Measurements from ENCODE around the gene CDCA7. TPM values are rescaled to one million over a fixed set of nuclear protein-coding genes. Genes with fewer than 3 reads are reported as not detected.

CDCA7 gene
- total and polyA plus RNA-seq, 4 donors = 0.69 to 17.7 (median 1.9) TPM

DNA sequence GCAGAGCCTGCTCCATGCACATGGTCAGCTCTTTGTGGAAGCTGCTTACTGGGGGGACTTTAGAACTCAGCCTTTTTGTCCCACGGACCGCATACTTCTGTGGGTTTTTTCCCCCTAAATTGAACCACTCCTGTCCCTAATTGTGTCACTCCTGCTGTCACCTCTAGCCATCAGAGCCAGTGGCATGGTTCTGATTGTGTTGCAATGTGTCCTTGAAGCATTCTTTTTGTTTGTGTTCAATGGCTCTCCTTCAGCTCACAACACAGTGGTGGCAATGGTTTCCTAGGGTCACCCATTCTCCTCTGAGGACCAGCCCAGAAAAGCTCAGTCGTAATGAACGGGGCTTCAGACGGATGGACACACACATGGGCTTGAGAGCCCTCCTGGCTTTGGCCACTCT, 35.4 kb downstream of the CDCA7 start:
- 95 to 100% methylated on average over 5 of the region's 5 CpGs for WGBS, 2 donors

GRCh38 chr2:173392731-173393130, 38.1 kb downstream of the CDCA7 start:
- no peaks in the 10 kb centered on the region for H3K9me3 ChIP-seq (ENCODE audit: control insufficient read depth in 4 of 4, insufficient read depth in 3 of 4, low read length in 3 of 4)
- no peak overlapping the region for H3K9ac ChIP-seq (ENCODE audit: insufficient read depth in 1 of 2, low read length in 2 of 2)
- 79 to 89% methylated on average over 5 of the region's 5 CpGs for WGBS, 2 donors
- DNase-seq (no peak), ATAC-seq (ENCODE audit: insufficient read depth, low FRiP score) (no peak)
- H3K4me1 ChIP-seq (ENCODE audit: control insufficient read depth in 5 of 5, insufficient read depth in 5 of 5, low read length in 5 of 5) = no peaks in the 10 kb centered on the region
- no peak overlapping the region for H3K27ac ChIP-seq (ENCODE audit: low read depth in 1 of 2, low read length in 1 of 2)
- no peak overlapping the region for H3K4me3 ChIP-seq
- TF ChIP-seq, protein P1, sequence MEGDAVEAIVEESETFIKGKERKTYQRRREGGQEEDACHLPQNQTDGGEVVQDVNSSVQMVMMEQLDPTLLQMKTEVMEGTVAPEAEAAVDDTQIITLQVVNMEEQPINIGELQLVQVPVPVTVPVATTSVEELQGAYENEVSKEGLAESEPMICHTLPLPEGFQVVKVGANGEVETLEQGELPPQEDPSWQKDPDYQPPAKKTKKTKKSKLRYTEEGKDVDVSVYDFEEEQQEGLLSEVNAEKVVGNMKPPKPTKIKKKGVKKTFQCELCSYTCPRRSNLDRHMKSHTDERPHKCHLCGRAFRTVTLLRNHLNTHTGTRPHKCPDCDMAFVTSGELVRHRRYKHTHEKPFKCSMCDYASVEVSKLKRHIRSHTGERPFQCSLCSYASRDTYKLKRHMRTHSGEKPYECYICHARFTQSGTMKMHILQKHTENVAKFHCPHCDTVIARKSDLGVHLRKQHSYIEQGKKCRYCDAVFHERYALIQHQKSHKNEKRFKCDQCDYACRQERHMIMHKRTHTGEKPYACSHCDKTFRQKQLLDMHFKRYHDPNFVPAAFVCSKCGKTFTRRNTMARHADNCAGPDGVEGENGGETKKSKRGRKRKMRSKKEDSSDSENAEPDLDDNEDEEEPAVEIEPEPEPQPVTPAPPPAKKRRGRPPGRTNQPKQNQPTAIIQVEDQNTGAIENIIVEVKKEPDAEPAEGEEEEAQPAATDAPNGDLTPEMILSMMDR (IDR thresholded peaks at IDR 0.05; ENCODE audit: control extremely low read depth, extremely low read depth) = no peak
- H3K27me3 ChIP-seq (ENCODE audit: control insufficient read depth in 3 of 3, insufficient read depth in 3 of 3, low read length in 2 of 3) = peaks cover 0 to 8% (median 3%) of the 10 kb centered on the region in 3 donors
- no peaks in the 10 kb centered on the region for H3K36me3 ChIP-seq (ENCODE audit: control insufficient read depth in 4 of 4, insufficient read depth in 4 of 4, low read length in 4 of 4)

More for the DNA sequence above, 35.4 kb downstream of the CDCA7 start:
- no peak overlapping the region for H3K9ac ChIP-seq (ENCODE audit: insufficient read depth in 1 of 2, low read length in 2 of 2)
- no peaks in the 10 kb centered on the region for H3K9me3 ChIP-seq (ENCODE audit: control insufficient read depth in 4 of 4, insufficient read depth in 3 of 4, low read length in 3 of 4)
- ATAC-seq (ENCODE audit: insufficient read depth, low FRiP score) (no peak), DNase-seq (no peak)
- TF ChIP-seq, protein P1 (IDR thresholded peaks at IDR 0.05; ENCODE audit: control extremely low read depth, extremely low read depth) = no peak
- no peak overlapping the region for H3K27ac ChIP-seq (ENCODE audit: low read depth in 1 of 2, low read length in 1 of 2)
- H3K4me3 ChIP-seq = no peak overlapping the region
- peaks cover 0 to 3% (median 0%) of the 10 kb centered on the region in 5 donors for H3K4me1 ChIP-seq (ENCODE audit: control insufficient read depth in 5 of 5, insufficient read depth in 5 of 5, low read length in 5 of 5)
- no peaks in the 10 kb centered on the region for H3K36me3 ChIP-seq (ENCODE audit: control insufficient read depth in 4 of 4, insufficient read depth in 4 of 4, low read length in 4 of 4)
- peaks cover 0 to 8% (median 3%) of the 10 kb centered on the region in 3 donors for H3K27me3 ChIP-seq (ENCODE audit: control insufficient read depth in 3 of 3, insufficient read depth in 3 of 3, low read length in 2 of 3)

GRCh38 chr2:173393186-173393585, 38.5 kb downstream of the CDCA7 start:
- H3K27ac ChIP-seq (ENCODE audit: low read depth in 1 of 2, low read length in 1 of 2) = no peak overlapping the region
- TF ChIP-seq, protein P1 (IDR thresholded peaks at IDR 0.05; ENCODE audit: control extremely low read depth, extremely low read depth) = no peak
- H3K4me1 ChIP-seq (ENCODE audit: control insufficient read depth in 5 of 5, insufficient read depth in 5 of 5, low read length in 5 of 5) = no peaks in the 10 kb centered on the region
- H3K9me3 ChIP-seq (ENCODE audit: control insufficient read depth in 4 of 4, insufficient read depth in 3 of 4, low read length in 3 of 4) = no peaks in the 10 kb centered on the region
- H3K36me3 ChIP-seq (ENCODE audit: control insufficient read depth in 4 of 4, insufficient read depth in 4 of 4, low read length in 4 of 4) = no peaks in the 10 kb centered on the region
- no peak for ATAC-seq (ENCODE audit: insufficient read depth, low FRiP score)
- no peak overlapping the region for H3K4me3 ChIP-seq
- no peak for DNase-seq
- H3K9ac ChIP-seq (ENCODE audit: insufficient read depth in 1 of 2, low read length in 2 of 2) = no peak overlapping the region
- 83 to 88% methylated on average over 1 of the region's 1 CpG for WGBS, 2 donors
- peaks cover 0 to 8% (median 3%) of the 10 kb centered on the region in 3 donors for H3K27me3 ChIP-seq (ENCODE audit: control insufficient read depth in 3 of 3, insufficient read depth in 3 of 3, low read length in 2 of 3)

- Histone ChIP-seq H3K4me3 (no peak overlapping the region), H3K4me1 (ENCODE audit: control insufficient read depth in 5 of 5, insufficient read depth in 5 of 5, low read length in 5 of 5) (no peaks in the 10 kb centered on the region), H3K27ac (ENCODE audit: low read depth in 1 of 2, low read length in 1 of 2) (no peak overlapping the region), H3K36me3 (ENCODE audit: control insufficient read depth in 4 of 4, insufficient read depth in 4 of 4, low read length in 4 of 4) (no peaks in the 10 kb centered on the region), H3K9ac (ENCODE audit: insufficient read depth in 1 of 2, low read length in 2 of 2) (no peak overlapping the region), H3K27me3 (ENCODE audit: control insufficient read depth in 3 of 3, insufficient read depth in 3 of 3, low read length in 2 of 3) (peaks cover 0 to 8% (median 3%) of the 10 kb centered on the region in 3 donors), H3K9me3 (ENCODE audit: control insufficient read depth in 4 of 4, insufficient read depth in 3 of 4, low read length in 3 of 4) (no peaks in the 10 kb centered on the region)
- ATAC-seq (ENCODE audit: insufficient read depth, low FRiP score) (no peak), DNase-seq (no peak)
- TF ChIP-seq, protein P1 (IDR thresholded peaks at IDR 0.05; ENCODE audit: control extremely low read depth, extremely low read depth) = no peak
- 86 to 100% methylated on average over 1 of the region's 1 CpG for WGBS, 2 donors
These were observed 39.0 kb downstream of the CDCA7 start for GRCh38 chr2:173393636-173394035.
